GM12872 (cell line): ENCODE results near the gene NDUFS7.

Experiments
- TF ChIP-seq, protein P1 (sequence below): IDR thresholded peaks from 3 replicates; pipeline ENCODE4 v1.5.1; 2011; ENCODE audit warnings: low read depth, mild to moderate bottlenecking, low read length, moderate library complexity; ENCODE audit not compliant: insufficient read depth

Gene NDUFS7

DNA sequence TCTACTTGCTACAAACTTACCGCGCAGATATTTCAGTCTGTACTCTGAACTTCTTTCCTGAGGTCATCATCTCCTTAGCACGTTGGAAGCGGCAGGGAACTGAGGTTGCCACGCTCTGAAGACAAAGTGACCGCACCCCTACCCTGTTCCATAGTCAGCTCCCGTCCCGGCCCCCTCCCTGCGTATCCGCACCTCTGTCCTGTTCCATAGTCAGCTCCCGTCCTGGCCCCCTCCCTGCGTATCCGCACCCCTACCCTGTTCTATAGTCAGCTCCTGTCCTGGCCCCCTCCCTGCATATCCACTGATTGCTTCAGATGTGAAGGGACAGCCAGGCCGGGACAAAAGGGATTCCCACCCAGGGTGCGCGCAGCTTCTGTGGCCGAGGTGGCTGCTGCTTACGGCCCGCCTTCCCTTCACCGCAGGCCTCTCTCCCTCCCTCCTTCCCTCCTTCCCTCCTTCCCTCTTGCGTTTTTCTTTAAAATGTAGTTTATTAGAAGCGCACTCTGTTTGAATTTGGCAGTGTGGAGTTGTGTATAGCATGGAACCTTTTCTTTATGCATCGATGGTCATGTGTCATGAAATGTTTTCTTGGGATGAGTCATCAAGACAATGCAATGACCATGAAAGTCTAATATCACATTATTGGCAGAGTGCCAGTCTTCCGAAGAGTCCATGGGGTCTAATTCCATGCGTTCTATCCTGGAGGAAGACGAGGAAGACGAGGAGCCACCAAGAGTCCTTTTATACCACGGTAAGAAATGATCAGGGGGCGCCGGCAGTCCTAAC is 21.9 kb upstream of the NDUFS7 start:
- TF ChIP-seq, protein P1, sequence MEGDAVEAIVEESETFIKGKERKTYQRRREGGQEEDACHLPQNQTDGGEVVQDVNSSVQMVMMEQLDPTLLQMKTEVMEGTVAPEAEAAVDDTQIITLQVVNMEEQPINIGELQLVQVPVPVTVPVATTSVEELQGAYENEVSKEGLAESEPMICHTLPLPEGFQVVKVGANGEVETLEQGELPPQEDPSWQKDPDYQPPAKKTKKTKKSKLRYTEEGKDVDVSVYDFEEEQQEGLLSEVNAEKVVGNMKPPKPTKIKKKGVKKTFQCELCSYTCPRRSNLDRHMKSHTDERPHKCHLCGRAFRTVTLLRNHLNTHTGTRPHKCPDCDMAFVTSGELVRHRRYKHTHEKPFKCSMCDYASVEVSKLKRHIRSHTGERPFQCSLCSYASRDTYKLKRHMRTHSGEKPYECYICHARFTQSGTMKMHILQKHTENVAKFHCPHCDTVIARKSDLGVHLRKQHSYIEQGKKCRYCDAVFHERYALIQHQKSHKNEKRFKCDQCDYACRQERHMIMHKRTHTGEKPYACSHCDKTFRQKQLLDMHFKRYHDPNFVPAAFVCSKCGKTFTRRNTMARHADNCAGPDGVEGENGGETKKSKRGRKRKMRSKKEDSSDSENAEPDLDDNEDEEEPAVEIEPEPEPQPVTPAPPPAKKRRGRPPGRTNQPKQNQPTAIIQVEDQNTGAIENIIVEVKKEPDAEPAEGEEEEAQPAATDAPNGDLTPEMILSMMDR, result no peak

DNA sequence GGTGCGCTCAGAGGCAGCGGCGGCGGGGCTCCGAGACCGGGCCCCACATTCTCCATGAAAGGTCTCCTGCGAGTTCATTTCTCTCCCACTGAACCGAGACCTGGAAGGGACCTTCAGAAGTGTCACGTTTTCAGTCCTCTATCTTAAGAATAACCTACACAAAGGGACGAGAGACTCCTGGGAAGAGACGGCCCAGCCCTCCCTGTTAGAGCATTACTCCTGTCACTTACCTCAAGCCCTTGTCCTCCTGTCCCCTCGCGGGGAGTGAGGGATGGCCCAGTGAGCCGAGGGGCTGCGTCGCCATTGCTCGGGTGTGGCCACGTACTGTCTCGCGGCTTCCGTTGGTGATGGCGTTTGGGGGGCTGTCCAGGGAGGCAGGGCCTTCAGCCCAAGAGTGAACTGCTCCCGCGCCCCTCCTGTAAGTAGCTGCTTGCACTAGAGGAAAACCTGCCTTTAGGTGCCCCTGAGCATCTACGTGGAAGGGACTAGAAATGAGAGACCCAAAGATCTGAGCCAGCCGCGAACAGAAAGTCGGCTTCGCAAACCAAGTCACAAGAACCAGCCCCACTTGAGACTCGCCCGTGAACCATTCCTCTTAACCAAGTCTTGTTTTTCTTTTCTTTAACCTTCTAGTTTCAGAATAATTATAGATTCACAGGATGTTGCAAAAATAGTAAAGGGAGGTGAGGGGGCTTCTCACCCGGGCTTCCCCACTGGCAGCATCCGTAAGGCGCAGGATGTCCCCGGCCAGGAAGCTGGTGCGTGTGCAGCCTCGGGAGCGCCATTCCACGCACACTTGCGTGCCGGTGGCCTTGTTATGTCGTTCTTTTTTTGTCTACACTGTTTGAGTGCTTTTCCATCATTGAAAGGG is 21.1 kb upstream of the NDUFS7 start:
- TF ChIP-seq, protein P1, result no peak

DNA sequence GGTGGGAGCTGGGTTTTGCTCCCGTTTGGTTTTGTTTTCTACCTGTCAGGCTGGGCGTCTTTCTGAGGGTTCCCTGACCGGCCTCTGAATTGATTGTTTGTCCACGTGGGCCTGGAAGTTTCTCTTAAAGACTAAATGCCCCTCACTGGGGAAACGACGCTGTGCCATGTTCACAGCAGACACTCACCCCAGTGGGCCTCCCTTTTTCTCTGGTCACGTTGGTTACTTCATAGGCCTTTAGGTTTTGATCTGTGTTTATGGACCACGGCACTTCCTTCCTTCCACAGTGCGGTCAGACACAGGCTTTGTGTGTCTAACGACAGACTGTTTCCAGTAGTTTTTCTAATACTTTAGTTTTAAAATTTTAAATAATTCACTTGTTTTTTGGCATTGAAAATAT is 20.1 kb upstream of the NDUFS7 start:
- TF ChIP-seq, protein P1, result no peak

DNA sequence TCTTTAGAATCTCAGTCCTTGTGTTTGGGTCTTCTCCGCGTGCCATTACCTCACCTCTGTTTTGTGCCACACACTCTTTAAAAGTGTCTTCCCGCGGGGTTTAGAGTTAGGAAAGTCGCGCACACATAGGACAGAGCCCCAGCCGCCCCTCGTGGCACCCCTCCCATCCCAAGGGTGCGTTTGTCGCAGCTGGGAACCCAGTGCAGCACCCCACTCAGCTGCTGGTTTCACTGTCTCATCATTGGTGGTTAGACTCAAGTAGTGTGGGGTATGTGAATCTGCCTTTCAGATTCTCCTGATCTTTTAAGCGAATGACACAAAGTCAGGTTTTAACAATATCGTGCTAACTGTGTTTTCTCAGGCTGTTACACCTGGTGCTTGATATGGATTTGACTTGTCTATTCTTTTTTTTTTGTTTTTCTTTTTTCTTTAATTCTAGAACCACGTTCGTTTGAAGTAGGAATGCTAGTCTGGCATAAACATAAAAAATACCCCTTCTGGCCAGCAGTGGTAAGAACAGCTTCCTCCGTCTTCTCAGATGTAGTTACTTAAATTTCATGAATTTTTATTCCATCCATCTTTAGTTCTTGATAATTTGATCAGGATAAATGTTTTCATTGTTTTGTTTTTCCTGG is 19.5 kb upstream of the NDUFS7 start:
- TF ChIP-seq, protein P1, result no peak; the same call in 2 of the 3 replicates

DNA sequence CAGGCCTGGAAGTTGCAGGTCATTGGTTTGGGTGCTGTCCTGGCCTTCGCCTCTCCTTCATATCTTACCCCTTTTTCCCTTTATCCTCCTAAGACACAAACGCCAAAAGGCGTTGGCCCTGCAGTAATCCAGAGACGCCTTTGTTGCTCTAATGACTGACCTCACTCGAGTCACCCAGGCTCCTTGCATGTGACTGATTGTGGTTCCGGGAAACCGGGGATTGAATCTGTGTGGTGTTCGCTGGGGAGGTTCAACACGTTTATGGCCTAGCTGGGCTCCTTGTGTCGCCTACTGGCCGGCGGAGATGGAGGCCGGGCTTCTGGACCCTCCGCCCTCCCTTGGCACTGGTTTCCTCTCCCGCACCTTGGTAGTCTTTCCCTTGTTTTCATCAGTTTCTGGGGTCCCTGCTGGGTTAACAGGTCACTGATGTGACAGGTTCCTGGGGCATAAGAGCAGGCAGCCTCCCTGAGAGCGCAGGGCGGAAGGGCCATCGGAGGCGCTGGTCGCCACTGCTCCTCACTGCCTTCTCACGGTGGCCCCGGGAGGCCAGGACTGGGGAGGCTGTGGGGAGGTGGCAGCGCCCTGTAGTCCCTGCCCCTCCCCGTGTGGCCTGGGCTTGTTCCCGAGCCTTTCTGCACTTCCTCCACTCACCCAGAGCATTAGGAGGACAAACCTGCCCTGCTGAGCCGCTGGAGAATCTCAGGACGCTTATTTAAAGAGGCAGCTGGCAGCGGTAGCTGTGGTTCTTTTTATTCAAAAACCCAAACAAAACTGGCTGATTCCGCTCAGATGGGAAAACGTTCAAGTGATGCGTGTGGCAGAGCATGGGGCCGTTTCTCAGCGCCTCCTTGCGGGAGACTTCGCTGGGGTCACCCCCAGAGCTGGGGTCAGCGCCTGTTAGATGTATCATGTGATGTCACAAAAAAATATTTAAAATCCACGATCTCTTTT is 18.1 kb upstream of the NDUFS7 start:
- TF ChIP-seq, protein P1, result no peak

DNA sequence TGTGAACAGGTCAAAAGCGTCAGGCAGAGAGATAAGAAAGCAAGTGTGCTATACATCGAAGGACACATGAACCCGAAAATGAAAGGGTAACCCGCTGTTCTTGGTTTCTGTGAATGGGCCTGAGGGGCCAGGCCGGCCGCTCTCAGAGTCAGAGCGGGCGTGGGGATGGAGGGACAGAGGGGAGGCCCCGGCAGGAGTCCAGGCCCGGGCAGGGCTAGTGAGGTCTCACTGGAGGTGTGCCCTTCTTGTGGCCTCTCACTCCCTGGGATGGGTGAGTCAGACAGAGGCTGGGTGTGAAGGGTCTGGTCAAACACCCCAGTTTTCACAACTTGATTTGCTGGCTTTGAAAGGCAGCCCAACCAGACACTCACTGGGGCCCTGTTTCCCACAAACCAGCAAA is 17.4 kb upstream of the NDUFS7 start:
- TF ChIP-seq, protein P1, result no peak
